Transverse colon (tissue), 4 donors: ENCODE measurements around the gene RGS9BP.

Source experiments
- EP300 ChIP-seq: sonication (generic); formaldehyde crosslinking; IDR thresholded peaks from one replicate; pipeline ENCODE4 v1.6.1; 2017; ENCODE audit warnings: antibody characterized with exemption, low read depth
- POLR2A ChIP-seq: fragments of 450-650 bp; IDR thresholded peaks from one replicate; pipeline ENCODE4 v1.6.1; 2016; ENCODE audit warnings: antibody characterized with exemption, mild to moderate bottlenecking, moderate library complexity
- POLR2AphosphoS5 ChIP-seq, 3 donors: sonication (generic); formaldehyde crosslinking; IDR thresholded peaks; one replicate each; pipeline ENCODE4 v1.6.1; 2016; ENCODE audit warnings: antibody characterized with exemption in 3 of 3
- TF ChIP-seq, protein P1 (sequence below), 5 experiments: fragments of 200-600 bp in 3 of 5; fragments of 450-650 bp in 2 of 5; sonication (generic) in 3 of 5; IDR thresholded peaks; 1 replicate in 2 of 5; 2 replicates in 3 of 5; pipeline ENCODE4 v1.5.1; 2016 to 2017; ENCODE audit warnings: antibody characterized with exemption in 5 of 5, inconsistent platforms in 3 of 5, mild to moderate bottlenecking in 2 of 5, moderate library complexity in 1 of 5

DNA sequence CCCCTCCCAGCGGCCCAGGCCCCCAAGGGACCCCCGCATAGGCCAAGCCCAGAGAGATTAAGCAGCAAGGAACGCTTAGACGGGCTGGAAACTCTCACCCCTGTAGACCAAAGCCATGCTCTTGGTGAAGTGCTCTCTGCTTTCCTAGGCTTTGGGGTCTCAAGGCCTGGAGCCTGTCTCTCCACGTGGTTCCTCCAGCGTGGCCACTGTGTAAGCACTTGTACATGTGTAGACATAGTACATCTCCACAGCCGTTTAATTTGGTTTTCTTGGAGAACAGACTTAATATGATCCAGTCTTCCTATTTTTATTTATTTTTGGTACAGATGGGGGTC, 17.0 kb downstream of the RGS9BP start:
- TF ChIP-seq POLR2A: no peak
- TF ChIP-seq, protein P1, sequence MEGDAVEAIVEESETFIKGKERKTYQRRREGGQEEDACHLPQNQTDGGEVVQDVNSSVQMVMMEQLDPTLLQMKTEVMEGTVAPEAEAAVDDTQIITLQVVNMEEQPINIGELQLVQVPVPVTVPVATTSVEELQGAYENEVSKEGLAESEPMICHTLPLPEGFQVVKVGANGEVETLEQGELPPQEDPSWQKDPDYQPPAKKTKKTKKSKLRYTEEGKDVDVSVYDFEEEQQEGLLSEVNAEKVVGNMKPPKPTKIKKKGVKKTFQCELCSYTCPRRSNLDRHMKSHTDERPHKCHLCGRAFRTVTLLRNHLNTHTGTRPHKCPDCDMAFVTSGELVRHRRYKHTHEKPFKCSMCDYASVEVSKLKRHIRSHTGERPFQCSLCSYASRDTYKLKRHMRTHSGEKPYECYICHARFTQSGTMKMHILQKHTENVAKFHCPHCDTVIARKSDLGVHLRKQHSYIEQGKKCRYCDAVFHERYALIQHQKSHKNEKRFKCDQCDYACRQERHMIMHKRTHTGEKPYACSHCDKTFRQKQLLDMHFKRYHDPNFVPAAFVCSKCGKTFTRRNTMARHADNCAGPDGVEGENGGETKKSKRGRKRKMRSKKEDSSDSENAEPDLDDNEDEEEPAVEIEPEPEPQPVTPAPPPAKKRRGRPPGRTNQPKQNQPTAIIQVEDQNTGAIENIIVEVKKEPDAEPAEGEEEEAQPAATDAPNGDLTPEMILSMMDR (IDR thresholded peaks at IDR 0.05): no peak
- no peak for TF ChIP-seq POLR2AphosphoS5 (IDR thresholded peaks at IDR 0.05)
- no peak for TF ChIP-seq EP300
